Measurements from ENCODE around the gene ETV6.

DNA sequence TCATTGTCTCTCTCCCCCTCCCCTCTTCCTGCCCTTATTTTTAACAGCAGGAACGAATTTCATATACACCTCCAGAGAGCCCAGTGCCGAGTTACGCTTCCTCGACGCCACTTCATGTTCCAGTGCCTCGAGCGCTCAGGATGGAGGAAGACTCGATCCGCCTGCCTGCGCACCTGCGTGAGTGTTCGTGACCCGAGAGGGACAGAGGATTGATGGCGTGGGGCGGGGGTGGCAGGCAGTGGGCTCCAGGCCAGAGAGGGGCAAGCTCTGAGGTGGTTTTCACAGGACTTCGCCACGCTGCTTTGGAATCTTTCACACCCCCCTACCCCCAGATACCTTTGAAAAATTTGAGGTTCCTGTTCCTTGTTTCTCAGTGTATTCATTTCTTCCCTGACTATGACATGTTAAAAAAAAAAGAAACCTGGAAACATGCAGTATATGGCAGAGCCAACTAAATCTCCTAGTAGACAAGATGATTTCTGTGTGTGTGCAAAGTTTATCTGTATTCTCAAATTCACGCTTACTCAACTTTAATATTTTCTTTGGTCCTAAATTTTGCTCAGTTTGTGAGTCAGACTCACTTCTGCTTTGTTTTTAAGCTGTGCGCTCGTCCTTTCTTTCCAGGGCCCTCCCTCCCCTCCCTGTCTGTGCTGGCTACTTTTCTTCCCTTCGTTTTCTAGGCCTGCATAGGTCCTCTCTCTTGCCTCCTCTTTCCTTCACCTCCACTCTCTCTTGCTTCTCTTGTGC lies 103.1 kb downstream of the ETV6 start:
- TF ChIP-seq YY1 (IDR thresholded peaks at IDR 0.05; ENCODE audit: insufficient read depth, insufficient read length) (no peak), ZNF274 (IDR thresholded peaks at IDR 0.05; ENCODE audit: low read depth, low read length) (no peak)
